HCT116 (cell line): ENCODE measurements around the gene TXLNB.

Experiments
- EGR1 ChIP-seq: IDR thresholded peaks from 2 replicates; pipeline ENCODE4 v1.6.1; 2012; ENCODE audit warnings: low read depth
- ELF1 ChIP-seq: IDR thresholded peaks from 2 replicates; pipeline ENCODE4 v1.6.1; 2012; ENCODE audit warnings: low read depth, borderline replicate concordance
- TF ChIP-seq, protein P1 (sequence below), 3 experiments: fragments of 200-600 bp in 1 of 3; sonication (generic) in 1 of 3; IDR thresholded peaks in 2 of 3; conservative IDR thresholded peaks in 1 of 3; 2 replicates each; pipeline ENCODE4 v1.5.1; 2012 to 2017; ENCODE audit warnings: low read depth in 2 of 3, low read length in 2 of 3, antibody characterized with exemption in 1 of 3, borderline replicate concordance in 1 of 3, control low read depth in 1 of 3, mild to moderate bottlenecking in 1 of 3, mixed read lengths in 1 of 3, mixed run types in 1 of 3, moderate library complexity in 1 of 3; ENCODE audit not compliant: insufficient read depth in 1 of 3

DNA sequence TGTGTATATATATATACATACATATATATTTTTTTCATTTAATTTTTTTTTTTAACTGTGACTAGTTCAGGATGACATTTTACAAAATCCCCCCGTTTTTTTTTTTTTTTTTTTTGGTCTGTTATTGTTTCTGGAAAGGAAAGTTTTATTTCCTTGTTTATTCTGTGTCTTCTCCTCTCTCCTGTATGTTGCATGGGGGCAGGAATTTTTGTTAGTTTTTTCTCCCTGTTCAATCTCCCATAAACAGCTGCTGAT is 32.4 kb upstream of the TXLNB start:
- TF ChIP-seq, protein P1, sequence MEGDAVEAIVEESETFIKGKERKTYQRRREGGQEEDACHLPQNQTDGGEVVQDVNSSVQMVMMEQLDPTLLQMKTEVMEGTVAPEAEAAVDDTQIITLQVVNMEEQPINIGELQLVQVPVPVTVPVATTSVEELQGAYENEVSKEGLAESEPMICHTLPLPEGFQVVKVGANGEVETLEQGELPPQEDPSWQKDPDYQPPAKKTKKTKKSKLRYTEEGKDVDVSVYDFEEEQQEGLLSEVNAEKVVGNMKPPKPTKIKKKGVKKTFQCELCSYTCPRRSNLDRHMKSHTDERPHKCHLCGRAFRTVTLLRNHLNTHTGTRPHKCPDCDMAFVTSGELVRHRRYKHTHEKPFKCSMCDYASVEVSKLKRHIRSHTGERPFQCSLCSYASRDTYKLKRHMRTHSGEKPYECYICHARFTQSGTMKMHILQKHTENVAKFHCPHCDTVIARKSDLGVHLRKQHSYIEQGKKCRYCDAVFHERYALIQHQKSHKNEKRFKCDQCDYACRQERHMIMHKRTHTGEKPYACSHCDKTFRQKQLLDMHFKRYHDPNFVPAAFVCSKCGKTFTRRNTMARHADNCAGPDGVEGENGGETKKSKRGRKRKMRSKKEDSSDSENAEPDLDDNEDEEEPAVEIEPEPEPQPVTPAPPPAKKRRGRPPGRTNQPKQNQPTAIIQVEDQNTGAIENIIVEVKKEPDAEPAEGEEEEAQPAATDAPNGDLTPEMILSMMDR (IDR thresholded peaks at IDR 0.05 in 2 of 3, conservative IDR thresholded peaks at IDR 0.05 in 1 of 3; ENCODE audit: borderline replicate concordance in 1 of 3, insufficient read depth in 1 of 3, low read depth in 2 of 3, low read length in 2 of 3) = no peak
- TF ChIP-seq ELF1 (no peak), EGR1 (no peak)
